Endothelial cell of umbilical vein (primary cell): ENCODE results near the gene WIF1. TPM values are rescaled to one million over a fixed set of nuclear protein-coding genes. Genes with fewer than 3 reads are reported as not detected.

ENCODE experiments used
- BruUV-seq: library from RNA; stranded (reverse); fragments of 400-500 nt; replicated peaks from 2 replicates; lab custom pipeline; 2021; lab: Mats Ljungman, UMichigan
- CTCF ChIA-PET: fragments of 300-600, 350-600 bp; sonication (Branson Sonifier 250); formaldehyde crosslinking; loops from one replicate; lab custom pipeline; 2021; ENCODE audit warnings: antibody characterized with exemption, inconsistent platforms; lab: Charles Lee
- POLR2A ChIA-PET: fragments of 300-600, 350-600 bp; sonication (Branson Sonifier 250); formaldehyde crosslinking; loops from one replicate; lab custom pipeline; 2021; ENCODE audit warnings: antibody characterized with exemption, inconsistent platforms; lab: Charles Lee
- DNase-seq: peaks from one replicate; pipeline ENCODE4 v3.0.0-alpha.2; 2011; ENCODE audit warnings: low read depth, low spot score
- FAIRE-seq: peaks from 2 replicates; lab custom pipeline; 2011; peaks lifted over from hg19 to GRCh38; lab: Jason Lieb, UNC
- H2AFZ ChIP-seq: 2 replicates; pipeline ENCODE4 v1.6.0; 2012; ENCODE audit warnings: low read depth, low read length, control low read depth, inconsistent platforms
- H3K27ac ChIP-seq: 2 replicates; pipeline ENCODE4 v1.5.1; 2011; ENCODE audit warnings: low read depth, mild to moderate bottlenecking, control low read depth, low read length, moderate library complexity; ENCODE audit not compliant: insufficient read depth
- H3K27me3 ChIP-seq, 2 experiments: 2 replicates each; pipeline versions ENCODE4 v1.6.0 to v1.6.1; 2011; ENCODE audit warnings: low read length in 2 of 2, mixed read lengths in 1 of 2; ENCODE audit not compliant: control insufficient read depth in 2 of 2, insufficient read depth in 2 of 2
- H3K36me3 ChIP-seq, 2 experiments: 2 replicates in 1 of 2; 3 replicates in 1 of 2; pipeline ENCODE4 v1.5.1; 2011; ENCODE audit warnings: low read length in 2 of 2, mild to moderate bottlenecking in 1 of 2, moderate library complexity in 1 of 2; ENCODE audit not compliant: control insufficient read depth in 2 of 2, insufficient read depth in 2 of 2; ENCODE audit errors: extremely low read depth in 1 of 2
- H3K4me1 ChIP-seq: 3 replicates; pipeline ENCODE4 v1.5.1; 2011; ENCODE audit warnings: mild to moderate bottlenecking, low read length; ENCODE audit not compliant: control insufficient read depth, insufficient read depth; ENCODE audit errors: extremely low read depth
- H3K4me2 ChIP-seq: 2 replicates; pipeline ENCODE4 v1.6.1; 2011; ENCODE audit warnings: low read length, control low read depth, mixed read lengths; ENCODE audit not compliant: insufficient read depth
- H3K4me3 ChIP-seq, 3 experiments: fragments of 200-600 bp in 1 of 3; sonication (generic), shearing (Covaris generic) in 1 of 3; replicated peaks in 1 of 3; 2 replicates each; pipeline ENCODE4 v1.5.1; 2011 to 2016; ENCODE audit warnings: control low read depth in 3 of 3, low read length in 3 of 3, mild to moderate bottlenecking in 2 of 3, inconsistent platforms in 1 of 3, low read depth in 1 of 3, moderate library complexity in 1 of 3; ENCODE audit not compliant: insufficient read depth in 1 of 3
- H3K79me2 ChIP-seq: 2 replicates; pipeline ENCODE4 v1.6.0; 2012; ENCODE audit warnings: low read length, inconsistent platforms; ENCODE audit not compliant: control insufficient read depth, insufficient read depth
- H3K9ac ChIP-seq: replicated peaks from 2 replicates; pipeline ENCODE3; 2011; ENCODE audit warnings: low read length, control low read depth; ENCODE audit not compliant: insufficient read depth; ENCODE audit errors: extremely low read depth
- H3K9me1 ChIP-seq: replicated peaks from 3 replicates; pipeline ENCODE4 v1.6.0; 2011; ENCODE audit warnings: mild to moderate bottlenecking, low read length; ENCODE audit not compliant: control insufficient read depth, insufficient read depth; ENCODE audit errors: extremely low read depth
- H3K9me3 ChIP-seq: replicated peaks from 2 replicates; pipeline ENCODE4 v1.5.1; 2012; ENCODE audit warnings: low read length, inconsistent platforms; ENCODE audit not compliant: control insufficient read depth, insufficient read depth
- H4K20me1 ChIP-seq: replicated peaks from 2 replicates; pipeline ENCODE3; 2011; ENCODE audit warnings: mild to moderate bottlenecking, low read length; ENCODE audit not compliant: control insufficient read depth, insufficient read depth; ENCODE audit errors: extremely low read depth
- CTCF ChIP-seq, 2 donors: IDR thresholded peaks; 1 replicate in 1 of 2; 2 replicates in 1 of 2; pipeline ENCODE4 v1.5.1; 2011; ENCODE audit warnings: low read length in 2 of 2, mild to moderate bottlenecking in 2 of 2, moderate library complexity in 2 of 2, control low read depth in 1 of 2, inconsistent platforms in 1 of 2, low read depth in 1 of 2; ENCODE audit not compliant: insufficient read depth in 1 of 2; ENCODE audit errors: extremely low read depth in 1 of 2
- EZH2 ChIP-seq: IDR thresholded peaks from 2 replicates; pipeline ENCODE4 v1.6.1; 2012; ENCODE audit warnings: borderline replicate concordance, low read depth, mild to moderate bottlenecking, moderate library complexity, low read length, inconsistent platforms; ENCODE audit not compliant: severe bottlenecking
- FOS ChIP-seq: IDR thresholded peaks from 2 replicates; pipeline ENCODE4 v1.6.1; 2011; ENCODE audit warnings: mild to moderate bottlenecking, low read length, moderate library complexity, borderline replicate concordance; ENCODE audit not compliant: insufficient read depth
- GATA2 ChIP-seq: IDR thresholded peaks from 2 replicates; pipeline ENCODE4 v1.7.0; 2011; ENCODE audit warnings: low read depth, mild to moderate bottlenecking, moderate library complexity, mixed read lengths, low read length; ENCODE audit not compliant: insufficient read length, insufficient read depth
- JUN ChIP-seq: IDR thresholded peaks from 2 replicates; pipeline ENCODE4 v1.6.1; 2011; ENCODE audit warnings: borderline replicate concordance, low read depth; ENCODE audit not compliant: insufficient read length, insufficient read depth
- MYC ChIP-seq: IDR thresholded peaks from one replicate; pipeline ENCODE4 v1.6.1; 2011; ENCODE audit warnings: mild to moderate bottlenecking, low read depth, low read length
- POLR2A ChIP-seq: IDR thresholded peaks from 2 replicates; pipeline ENCODE4 v1.6.1; 2012; ENCODE audit warnings: low read depth, mild to moderate bottlenecking, control low read depth, low read length
- POLR2AphosphoS5 ChIP-seq: IDR thresholded peaks from 2 replicates; pipeline ENCODE4 v1.6.1; 2012; ENCODE audit warnings: low read depth, mild to moderate bottlenecking, control low read depth, low read length, moderate library complexity; ENCODE audit not compliant: insufficient read depth
- dilution Hi-C: fragments of 300-500 bp; cut with MboI; formaldehyde crosslinking; loops from one replicate; pipeline ENCODE4 v1.15.0; 2019; ENCODE audit warnings: low sequenced_read_pairs; ENCODE audit not compliant: extremely low pct_ligation_motif_present
- intact Hi-C: fragments of 100-400 bp; cut with micrococcal nuclease; formaldehyde crosslinking; loops from one replicate; pipeline ENCODE4 v1.10.0; 2022
- polyA plus RNA-seq, 4 experiments: library from polyadenylated mRNA; depleted of rRNA in 3 of 4; stranded (reverse) in 3 of 4; unstranded in 1 of 4; fragments of >200 nt; gene quantifications; 2 replicates each; pipeline versions ENCODE4 v1.2.1 to v1.2.3, GENCODE V29; 2011 to 2012; ENCODE audit warnings: missing spikeins in 1 of 4
- total RNA-seq: library from RNA; stranded (reverse); gene quantifications from 2 replicates; pipeline ENCODE4 v1.2.3, GENCODE V29; 2021
- TF ChIP-seq, protein P1 (sequence below): IDR thresholded peaks from 2 replicates; pipeline ENCODE4 v1.6.1; 2011; ENCODE audit not compliant: insufficient read depth, insufficient read length

Gene WIF1
- total and polyA plus RNA-seq, 2 donors (not counting 3 experiments of a cell fraction or from before 2014, with no cell fraction given): not detected

GRCh38 chr12:65139389-65139788, 18.3 kb upstream of the WIF1 start:
- no peak for DNase-seq
- H3K9me3 ChIP-seq: no peaks in the 10 kb centered on the region
- CTCF ChIA-PET: no interaction called here
- peaks cover 3% of the 10 kb centered on the region for H3K9me1 ChIP-seq
- no peaks in the 10 kb centered on the region for H4K20me1 ChIP-seq
- H3K79me2 ChIP-seq: no peaks in the 10 kb centered on the region
- no peaks in the 10 kb centered on the region for H3K4me1 ChIP-seq
- peaks cover 18 to 19% of the 10 kb centered on the region in 2 experiments for H3K27me3 ChIP-seq
- H2AFZ ChIP-seq: no peak overlapping the region
- no TSS peak for BruUV-seq
- intact Hi-C loops: loop anchor here (2.0 kb wide), 1 partner anchor 19 kb away; no protein-coding TSS in a partner anchor
- no peak for FAIRE-seq
- TF ChIP-seq, protein P1, sequence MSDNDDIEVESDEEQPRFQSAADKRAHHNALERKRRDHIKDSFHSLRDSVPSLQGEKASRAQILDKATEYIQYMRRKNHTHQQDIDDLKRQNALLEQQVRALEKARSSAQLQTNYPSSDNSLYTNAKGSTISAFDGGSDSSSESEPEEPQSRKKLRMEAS: no peak
- TF ChIP-seq POLR2A: no peak
- no peak for TF ChIP-seq MYC
- TF ChIP-seq JUN: no peak
- no peak for TF ChIP-seq GATA2
- no peak for TF ChIP-seq CTCF (IDR thresholded peaks at IDR 0.05; ENCODE audit: extremely low read depth in 1 of 2, insufficient read depth in 1 of 2, low read depth in 1 of 2, low read length in 2 of 2)
- TF ChIP-seq FOS: no peak
- no peak for TF ChIP-seq EZH2
- no peak for TF ChIP-seq POLR2AphosphoS5
- POLR2A ChIA-PET: no interaction called here
- no peak overlapping the region for H3K27ac ChIP-seq
- H3K9ac ChIP-seq: no peak overlapping the region
- dilution Hi-C loops: no loop called here
- no peaks in the 10 kb centered on the region for H3K36me3 ChIP-seq
- H3K4me3 ChIP-seq: no peak overlapping the region
- no peak overlapping the region for H3K4me2 ChIP-seq
